GM19395 (cell line): ENCODE data around the gene KIF11.

Experiments
- ATAC-seq: cut with Tn5 transposase; IDR thresholded peaks from one replicate; pipeline ENCODE4 v1.9.1; 2021; ENCODE audit warnings: mild to moderate bottlenecking, moderate library complexity; ENCODE audit not compliant: unreplicated experiment

Gene KIF11

GRCh38 chr10:92699518-92700381 is 106.8 kb downstream of the KIF11 start:
- no peak for ATAC-seq

GRCh38 chr10:92702301-92702916 is 109.5 kb downstream of the KIF11 start:
- ATAC-seq, result no peak
